Measurements from ENCODE around the gene MED9.

Gene MED9

GRCh38 chr17:17468217-17469010 is 8.4 kb upstream of the MED9 start:
- no peaks in the 10 kb centered on the region for H3K9me3 ChIP-seq (replicated peaks; ENCODE audit: insufficient read depth, low read length)
- no peaks in the 10 kb centered on the region for H3F3A ChIP-seq (ENCODE audit: insufficient read depth, low read length)
- H3K79me2 ChIP-seq (ENCODE audit: low read length) = no peaks in the 10 kb centered on the region
- H4K20me1 ChIP-seq (ENCODE audit: insufficient read depth, low read length) = no peaks in the 10 kb centered on the region
- H3K9ac ChIP-seq (ENCODE audit: low read length) = no peak overlapping the region
- DNase-seq = no peak
- H3K4me2 ChIP-seq (ENCODE audit: low read depth, low read length) = no peak overlapping the region
- no peaks in the 10 kb centered on the region for H3K4me1 ChIP-seq (ENCODE audit: low read length)
- no peaks in the 10 kb centered on the region for H3K36me3 ChIP-seq (replicated peaks; ENCODE audit: insufficient read depth, low read length)
- H3K27me3 ChIP-seq (replicated peaks; ENCODE audit: insufficient read depth, low read length) = peaks cover 7% of the 10 kb centered on the region; the same call in 1 of the 2 replicates
- no peak overlapping the region for H3K4me3 ChIP-seq (ENCODE audit: low read length)
- H3K9me2 ChIP-seq (replicated peaks; ENCODE audit: insufficient read depth, low read length) = no peaks in the 10 kb centered on the region
- no peak overlapping the region for H2AFZ ChIP-seq (ENCODE audit: low read length)
- TF ChIP-seq CTCF (IDR thresholded peaks at IDR 0.05; ENCODE audit: low read length) (no peak), EZH2phosphoT487 (IDR thresholded peaks at IDR 0.05; ENCODE audit: low read length) (no peak), EZH2 (optimal IDR thresholded peaks at IDR 0.05; ENCODE audit: low read depth, low read length) (no peak)
- H3K27ac ChIP-seq (ENCODE audit: low read length) = no peak overlapping the region

- Histone ChIP-seq H3K79me2 (ENCODE audit: low read length) (no peaks in the 10 kb centered on the region), H3K4me3 (ENCODE audit: low read length) (no peak overlapping the region), H3K4me1 (ENCODE audit: low read length) (no peaks in the 10 kb centered on the region), H3K4me2 (ENCODE audit: low read depth, low read length) (no peak overlapping the region), H3K36me3 (replicated peaks; ENCODE audit: insufficient read depth, low read length) (no peaks in the 10 kb centered on the region), H3K9ac (ENCODE audit: low read length) (no peak overlapping the region), H3K27me3 (replicated peaks; ENCODE audit: insufficient read depth, low read length) (peaks cover under 1% of the 10 kb centered on the region; the same call in 1 of the 2 replicates), H3F3A (ENCODE audit: insufficient read depth, low read length) (no peaks in the 10 kb centered on the region), H3K9me3 (replicated peaks; ENCODE audit: insufficient read depth, low read length) (no peaks in the 10 kb centered on the region), H2AFZ (ENCODE audit: low read length) (no peak overlapping the region), H3K9me2 (replicated peaks; ENCODE audit: insufficient read depth, low read length) (no peaks in the 10 kb centered on the region), H4K20me1 (ENCODE audit: insufficient read depth, low read length) (no peaks in the 10 kb centered on the region), H3K27ac (ENCODE audit: low read length) (no peak overlapping the region)
- TF ChIP-seq EZH2 (optimal IDR thresholded peaks at IDR 0.05; ENCODE audit: low read depth, low read length) (no peak), EZH2phosphoT487 (IDR thresholded peaks at IDR 0.05; ENCODE audit: low read length) (no peak), CTCF (IDR thresholded peaks at IDR 0.05; ENCODE audit: low read length) (no peak)
- no peak for DNase-seq
These were observed 7.4 kb upstream of the MED9 start for GRCh38 chr17:17469358-17469757.

GRCh38 chr17:17469996-17470395 is 6.8 kb upstream of the MED9 start:
- no peak overlapping the region for H3K4me3 ChIP-seq (ENCODE audit: low read length)
- no peak overlapping the region for H3K9ac ChIP-seq (ENCODE audit: low read length)
- H4K20me1 ChIP-seq (ENCODE audit: insufficient read depth, low read length) = no peaks in the 10 kb centered on the region
- no peak for DNase-seq
- no peaks in the 10 kb centered on the region for H3K79me2 ChIP-seq (ENCODE audit: low read length)
- H3K9me2 ChIP-seq (replicated peaks; ENCODE audit: insufficient read depth, low read length) = no peaks in the 10 kb centered on the region
- no peak overlapping the region for H3K4me2 ChIP-seq (ENCODE audit: low read depth, low read length)
- H2AFZ ChIP-seq (ENCODE audit: low read length) = no peak overlapping the region
- no peaks in the 10 kb centered on the region for H3F3A ChIP-seq (ENCODE audit: insufficient read depth, low read length)
- no peak for TF ChIP-seq CTCF (IDR thresholded peaks at IDR 0.05; ENCODE audit: low read length)
- TF ChIP-seq EZH2 (optimal IDR thresholded peaks at IDR 0.05; ENCODE audit: low read depth, low read length) = no peak
- no peak for TF ChIP-seq EZH2phosphoT487 (IDR thresholded peaks at IDR 0.05; ENCODE audit: low read length)
- H3K27me3 ChIP-seq (replicated peaks; ENCODE audit: insufficient read depth, low read length) = no peaks in the 10 kb centered on the region; the same call in 1 of the 2 replicates
- no peaks in the 10 kb centered on the region for H3K36me3 ChIP-seq (replicated peaks; ENCODE audit: insufficient read depth, low read length)
- H3K9me3 ChIP-seq (replicated peaks; ENCODE audit: insufficient read depth, low read length) = no peaks in the 10 kb centered on the region
- H3K4me1 ChIP-seq (ENCODE audit: low read length) = no peaks in the 10 kb centered on the region
- no peak overlapping the region for H3K27ac ChIP-seq (ENCODE audit: low read length)
